ENCODE measurements around the gene PXDN.
A peak's percentile ranks its signal among the peaks of the same experiment; 100 is the strongest.

Gene PXDN

GRCh38 chr2:1594123-1594372, 150.3 kb downstream of the PXDN start:
- peaks cover 0 to 36% (median 7%) of the 10 kb centered on the region in 5 experiments for H3K27me3 ChIP-seq (replicated peaks in 2 of 5; ENCODE audit: control insufficient read depth in 4 of 5, insufficient read depth in 5 of 5, low read length in 4 of 5)
- ChIA-PET POLR2A (no interaction called here), CTCF (no interaction called here)
- peaks cover 0 to 5% (median 0%) of the 10 kb centered on the region in 5 experiments for H3K9me3 ChIP-seq (ENCODE audit: control extremely low read depth in 1 of 5, control insufficient read depth in 4 of 5, insufficient read depth in 2 of 5, low read depth in 1 of 5, low read length in 4 of 5)
- no peak for DNase-seq
- no peak overlapping the region for H3K4me3 ChIP-seq (ENCODE audit: control insufficient read depth in 1 of 7, extremely low read depth in 1 of 7, insufficient read depth in 4 of 7, low read depth in 2 of 7, low read length in 6 of 7)
- H3K4me1 ChIP-seq (ENCODE audit: control extremely low read depth in 1 of 4, control insufficient read depth in 4 of 4, insufficient read depth in 4 of 4, low read length in 3 of 4), result peaks cover 0 to 2% (median 0%) of the 10 kb centered on the region in 4 experiments
- H3K36me3 ChIP-seq (ENCODE audit: control insufficient read depth in 4 of 4, insufficient read depth in 4 of 4, low read length in 3 of 4), result no peaks in the 10 kb centered on the region
- WGBS (ENCODE audit: insufficient coverage), result 69% methylated on average over 5 of the region's 6 CpGs
- no peak overlapping the region for H3K27ac ChIP-seq (ENCODE audit: insufficient read depth in 1 of 2, low read depth in 1 of 2, low read length in 2 of 2, poor library complexity in 1 of 2, severe bottlenecking in 2 of 2)

- peaks cover 0 to 5% (median 0%) of the 10 kb centered on the region in 5 experiments for H3K9me3 ChIP-seq (ENCODE audit: control extremely low read depth in 1 of 5, control insufficient read depth in 4 of 5, insufficient read depth in 2 of 5, low read depth in 1 of 5, low read length in 4 of 5)
- ChIA-PET CTCF (no interaction called here), POLR2A (interaction anchor here (0.5 kb wide), 1 partner anchor 220 kb away, joined by 3 read pairs; no protein-coding TSS in a partner anchor)
- H3K36me3 ChIP-seq (ENCODE audit: control insufficient read depth in 4 of 4, insufficient read depth in 4 of 4, low read length in 3 of 4), result no peaks in the 10 kb centered on the region
- H3K27me3 ChIP-seq (replicated peaks in 2 of 5; ENCODE audit: control insufficient read depth in 4 of 5, insufficient read depth in 5 of 5, low read length in 4 of 5), result peaks cover 0 to 36% (median 7%) of the 10 kb centered on the region in 5 experiments
- no peak overlapping the region for H3K4me3 ChIP-seq (ENCODE audit: control insufficient read depth in 1 of 7, extremely low read depth in 1 of 7, insufficient read depth in 4 of 7, low read depth in 2 of 7, low read length in 6 of 7)
- no peak for DNase-seq
- peaks cover 0 to 2% (median 0%) of the 10 kb centered on the region in 4 experiments for H3K4me1 ChIP-seq (ENCODE audit: control extremely low read depth in 1 of 4, control insufficient read depth in 4 of 4, insufficient read depth in 4 of 4, low read length in 3 of 4)
- 93% methylated on average over 14 of the region's 15 CpGs for WGBS (ENCODE audit: insufficient coverage)
- no peak overlapping the region for H3K27ac ChIP-seq (ENCODE audit: insufficient read depth in 1 of 2, low read depth in 1 of 2, low read length in 2 of 2, poor library complexity in 1 of 2, severe bottlenecking in 2 of 2)
Observed at GRCh38 chr2:1593371-1594122, 150.8 kb downstream of the PXDN start.

GRCh38 chr2:1591978-1592907, 152.1 kb downstream of the PXDN start:
- ChIA-PET POLR2A (interaction anchor here (0.5 kb wide), 1 partner anchor 221 kb away, joined by 3 read pairs; no protein-coding TSS in a partner anchor), CTCF (interaction anchor here (1.1 kb wide), 1 partner anchor 158 kb away, joined by 3 read pairs; no protein-coding TSS in a partner anchor)
- DNase-seq, result peak in 1 of 3 donors; percentile 10

GRCh38 chr2:1591461-1591770, 152.9 kb downstream of the PXDN start:
- Histone ChIP-seq H3K27ac (ENCODE audit: insufficient read depth in 1 of 2, low read depth in 1 of 2, low read length in 2 of 2, poor library complexity in 1 of 2, severe bottlenecking in 2 of 2) (no peak overlapping the region), H3K9me3 (ENCODE audit: control extremely low read depth in 1 of 5, control insufficient read depth in 4 of 5, insufficient read depth in 2 of 5, low read depth in 1 of 5, low read length in 4 of 5) (peaks cover 0 to under 1% (median 0%) of the 10 kb centered on the region in 5 experiments), H3K36me3 (ENCODE audit: control insufficient read depth in 4 of 4, insufficient read depth in 4 of 4, low read length in 3 of 4) (no peaks in the 10 kb centered on the region), H3K4me3 (ENCODE audit: control insufficient read depth in 1 of 7, extremely low read depth in 1 of 7, insufficient read depth in 4 of 7, low read depth in 2 of 7, low read length in 6 of 7) (no peak overlapping the region), H3K27me3 (replicated peaks in 2 of 5; ENCODE audit: control insufficient read depth in 4 of 5, insufficient read depth in 5 of 5, low read length in 4 of 5) (peaks cover 0 to 36% (median 7%) of the 10 kb centered on the region in 5 experiments), H3K4me1 (ENCODE audit: control extremely low read depth in 1 of 4, control insufficient read depth in 4 of 4, insufficient read depth in 4 of 4, low read length in 3 of 4) (peaks cover 0 to 2% (median 0%) of the 10 kb centered on the region in 4 experiments)
- ChIA-PET POLR2A (no interaction called here), CTCF (interaction anchor here (1.1 to 1.2 kb wide), 2 partner anchors 159 to 178 kb away, joined by 3 read pairs; no protein-coding TSS in a partner anchor)
- 79% methylated on average over 12 of the region's 16 CpGs for WGBS (ENCODE audit: insufficient coverage)
- no peak for DNase-seq

More at GRCh38 chr2:1591978-1592907, 152.1 kb downstream of the PXDN start:
- WGBS (ENCODE audit: insufficient coverage), result 17% methylated on average over 19 of the region's 28 CpGs
- H3K4me1 ChIP-seq (ENCODE audit: control extremely low read depth in 1 of 4, control insufficient read depth in 4 of 4, insufficient read depth in 4 of 4, low read length in 3 of 4), result peaks cover 0 to 2% (median 0%) of the 10 kb centered on the region in 4 experiments
- no peak overlapping the region for H3K4me3 ChIP-seq (ENCODE audit: control insufficient read depth in 1 of 7, extremely low read depth in 1 of 7, insufficient read depth in 4 of 7, low read depth in 2 of 7, low read length in 6 of 7)
- peaks cover 0 to 36% (median 7%) of the 10 kb centered on the region in 5 experiments for H3K27me3 ChIP-seq (replicated peaks in 2 of 5; ENCODE audit: control insufficient read depth in 4 of 5, insufficient read depth in 5 of 5, low read length in 4 of 5)
- H3K9me3 ChIP-seq (ENCODE audit: control extremely low read depth in 1 of 5, control insufficient read depth in 4 of 5, insufficient read depth in 2 of 5, low read depth in 1 of 5, low read length in 4 of 5), result peaks cover 0 to 5% (median 0%) of the 10 kb centered on the region in 5 experiments
- no peak overlapping the region for H3K27ac ChIP-seq (ENCODE audit: insufficient read depth in 1 of 2, low read depth in 1 of 2, low read length in 2 of 2, poor library complexity in 1 of 2, severe bottlenecking in 2 of 2)
- H3K36me3 ChIP-seq (ENCODE audit: control insufficient read depth in 4 of 4, insufficient read depth in 4 of 4, low read length in 3 of 4), result no peaks in the 10 kb centered on the region

- peaks cover 0 to 36% (median 7%) of the 10 kb centered on the region in 5 experiments for H3K27me3 ChIP-seq (replicated peaks in 2 of 5; ENCODE audit: control insufficient read depth in 4 of 5, insufficient read depth in 5 of 5, low read length in 4 of 5)
- H3K27ac ChIP-seq (ENCODE audit: insufficient read depth in 1 of 2, low read depth in 1 of 2, low read length in 2 of 2, poor library complexity in 1 of 2, severe bottlenecking in 2 of 2), result no peak overlapping the region
- 81% methylated on average over 17 of the region's 18 CpGs for WGBS (ENCODE audit: insufficient coverage)
- ChIA-PET CTCF (interaction anchor here (1.0 to 1.2 kb wide), 3 partner anchors 11 to 179 kb away, joined by 3 read pairs; no protein-coding TSS in a partner anchor), POLR2A (no interaction called here)
- DNase-seq, result no peak
- no peaks in the 10 kb centered on the region for H3K36me3 ChIP-seq (ENCODE audit: control insufficient read depth in 4 of 4, insufficient read depth in 4 of 4, low read length in 3 of 4)
- H3K9me3 ChIP-seq (ENCODE audit: control extremely low read depth in 1 of 5, control insufficient read depth in 4 of 5, insufficient read depth in 2 of 5, low read depth in 1 of 5, low read length in 4 of 5), result no peaks in the 10 kb centered on the region
- H3K4me3 ChIP-seq (ENCODE audit: control insufficient read depth in 1 of 7, extremely low read depth in 1 of 7, insufficient read depth in 4 of 7, low read depth in 2 of 7, low read length in 6 of 7), result no peak overlapping the region
- peaks cover 0 to 2% (median 0%) of the 10 kb centered on the region in 4 experiments for H3K4me1 ChIP-seq (ENCODE audit: control extremely low read depth in 1 of 4, control insufficient read depth in 4 of 4, insufficient read depth in 4 of 4, low read length in 3 of 4)
Observed at GRCh38 chr2:1590596-1591460, 153.5 kb downstream of the PXDN start.

- Histone ChIP-seq H3K9me3 (ENCODE audit: control extremely low read depth in 1 of 5, control insufficient read depth in 4 of 5, insufficient read depth in 2 of 5, low read depth in 1 of 5, low read length in 4 of 5) (no peaks in the 10 kb centered on the region), H3K36me3 (ENCODE audit: control insufficient read depth in 4 of 4, insufficient read depth in 4 of 4, low read length in 3 of 4) (no peaks in the 10 kb centered on the region), H3K4me1 (ENCODE audit: control extremely low read depth in 1 of 4, control insufficient read depth in 4 of 4, insufficient read depth in 4 of 4, low read length in 3 of 4) (peaks cover 0 to 2% (median 0%) of the 10 kb centered on the region in 4 experiments), H3K27ac (ENCODE audit: insufficient read depth in 1 of 2, low read depth in 1 of 2, low read length in 2 of 2, poor library complexity in 1 of 2, severe bottlenecking in 2 of 2) (no peak overlapping the region), H3K4me3 (ENCODE audit: control insufficient read depth in 1 of 7, extremely low read depth in 1 of 7, insufficient read depth in 4 of 7, low read depth in 2 of 7, low read length in 6 of 7) (no peak overlapping the region), H3K27me3 (replicated peaks in 2 of 5; ENCODE audit: control insufficient read depth in 4 of 5, insufficient read depth in 5 of 5, low read length in 4 of 5) (peaks cover 0 to 39% (median 5%) of the 10 kb centered on the region in 5 experiments)
- peak; percentile 25 to 44 (median 43) for DNase-seq
- POLR2A ChIA-PET, result no interaction called here
- WGBS (ENCODE audit: insufficient coverage), result 63% methylated on average over 15 of the region's 15 CpGs
- CTCF ChIA-PET, result interaction anchor here (0.6 to 1.4 kb wide), 3 partner anchors 69 to 195 kb away, joined by 3 read pairs; no protein-coding TSS in a partner anchor
Observed at GRCh38 chr2:1588978-1589621, 155.2 kb downstream of the PXDN start.

All from common myeloid progenitor, CD34-positive (primary cell).